H9 (cell line): ENCODE data around the gene THSD7B. TPM values are rescaled to one million over a fixed set of nuclear protein-coding genes. Genes with fewer than 3 reads are reported as not detected.

ENCODE experiments used
- DNase-seq: peaks from one replicate; pipeline ENCODE4 v3.0.0-alpha.2; 2017
- H2AFZ ChIP-seq: one replicate; pipeline ENCODE4 v1.6.1; 2013; ENCODE audit warnings: mild to moderate bottlenecking, low read length, control low read depth, moderate library complexity
- H2AK5ac ChIP-seq: 2 replicates; pipeline ENCODE4 v1.6.1; 2013; ENCODE audit warnings: low read length, control low read depth, mixed read lengths; ENCODE audit not compliant: insufficient read length
- H2BK120ac ChIP-seq: one replicate; pipeline ENCODE4 v1.6.1; 2013; ENCODE audit warnings: low read depth, mild to moderate bottlenecking, low read length, control low read depth, inconsistent platforms; ENCODE audit not compliant: poor library complexity, severe bottlenecking
- H2BK12ac ChIP-seq: 2 replicates; pipeline ENCODE4 v1.6.1; 2013; ENCODE audit warnings: low read length, control low read depth, mixed read lengths, low read depth; ENCODE audit not compliant: insufficient read length
- H2BK15ac ChIP-seq: 2 replicates; pipeline ENCODE4 v1.6.1; 2013; ENCODE audit warnings: low read depth, low read length, control low read depth
- H2BK20ac ChIP-seq: one replicate; pipeline ENCODE4 v1.6.1; 2013; ENCODE audit warnings: low read depth, mild to moderate bottlenecking, low read length, control low read depth, inconsistent platforms; ENCODE audit not compliant: poor library complexity, severe bottlenecking
- H2BK5ac ChIP-seq: 2 replicates; pipeline ENCODE4 v1.6.1; 2013; ENCODE audit warnings: low read length, control low read depth, mixed read lengths; ENCODE audit not compliant: insufficient read length
- H3K14ac ChIP-seq: 2 replicates; pipeline ENCODE4 v1.6.1; 2013; ENCODE audit warnings: low read length, control low read depth; ENCODE audit not compliant: insufficient read depth
- H3K18ac ChIP-seq: 2 replicates; pipeline ENCODE4 v1.6.1; 2013; ENCODE audit warnings: low read depth, mild to moderate bottlenecking, mixed read lengths, low read length, control low read depth; ENCODE audit not compliant: insufficient read length
- H3K23ac ChIP-seq: 2 replicates; pipeline ENCODE4 v1.6.1; 2013; ENCODE audit warnings: low read length, control low read depth, mixed read lengths, low read depth; ENCODE audit not compliant: insufficient read length
- H3K23me2 ChIP-seq: 2 replicates; pipeline ENCODE4 v1.6.1; 2013; ENCODE audit warnings: low read depth, mild to moderate bottlenecking, mixed read lengths, low read length, control low read depth; ENCODE audit not compliant: insufficient read length, poor library complexity, severe bottlenecking
- H3K27ac ChIP-seq: 2 replicates; pipeline ENCODE4 v1.5.1; 2013; ENCODE audit warnings: low read length, control low read depth, mixed read lengths, low read depth; ENCODE audit not compliant: insufficient read length
- H3K27me3 ChIP-seq: 2 replicates; pipeline ENCODE4 v1.6.1; 2013; ENCODE audit warnings: low read length, control low read depth, inconsistent platforms; ENCODE audit not compliant: insufficient read depth
- H3K4ac ChIP-seq: 2 replicates; pipeline ENCODE4 v1.6.1; 2013; ENCODE audit warnings: low read depth, mild to moderate bottlenecking, control low read depth, inconsistent platforms, low read length, moderate library complexity
- H3K4me1 ChIP-seq: 2 replicates; pipeline ENCODE4 v1.6.1; 2013; ENCODE audit warnings: low read length, control low read depth, inconsistent platforms; ENCODE audit not compliant: insufficient read depth
- H3K4me2 ChIP-seq: 2 replicates; pipeline ENCODE4 v1.6.1; 2013; ENCODE audit warnings: low read length, control low read depth, mixed read lengths; ENCODE audit not compliant: insufficient read length, insufficient read depth
- H3K56ac ChIP-seq: 2 replicates; pipeline ENCODE4 v1.6.1; 2013; ENCODE audit warnings: low read depth, mild to moderate bottlenecking, mixed read lengths, low read length, control low read depth; ENCODE audit not compliant: insufficient read length
- H3K79me1 ChIP-seq: 2 replicates; pipeline ENCODE4 v1.6.1; 2013; ENCODE audit warnings: low read depth, mild to moderate bottlenecking, moderate library complexity, low read length, control low read depth, inconsistent platforms; ENCODE audit not compliant: insufficient read depth, poor library complexity, severe bottlenecking
- H3K79me2 ChIP-seq: 2 replicates; pipeline ENCODE4 v1.6.1; 2013; ENCODE audit warnings: low read length, control low read depth, inconsistent platforms; ENCODE audit not compliant: insufficient read depth
- H3K9ac ChIP-seq: 2 replicates; pipeline ENCODE4 v1.6.1; 2013; ENCODE audit warnings: low read length, control low read depth, mixed read lengths; ENCODE audit not compliant: insufficient read length; ENCODE audit errors: extremely low read depth
- H3K9me3 ChIP-seq: one replicate; pipeline ENCODE4 v1.6.1; 2013; ENCODE audit warnings: low read depth, low read length, inconsistent platforms; ENCODE audit not compliant: control insufficient read depth
- H3T11ph ChIP-seq: one replicate; pipeline ENCODE4 v1.6.1; 2013; ENCODE audit warnings: mild to moderate bottlenecking, low read length, control low read depth, inconsistent platforms
- H4K20me1 ChIP-seq: one replicate; pipeline ENCODE4 v1.6.1; 2013; ENCODE audit not compliant: control insufficient read depth, insufficient read length, insufficient read depth
- H4K5ac ChIP-seq: 2 replicates; pipeline ENCODE4 v1.6.1; 2013; ENCODE audit warnings: low read depth, mild to moderate bottlenecking, mixed read lengths, low read length, control low read depth; ENCODE audit not compliant: insufficient read length
- H4K8ac ChIP-seq: replicated peaks from 2 replicates; pipeline ENCODE4 v1.6.1; 2013; ENCODE audit warnings: low read length, control low read depth, mixed read lengths, low read depth; ENCODE audit not compliant: insufficient read length
- H4K91ac ChIP-seq: 2 replicates; pipeline ENCODE4 v1.6.1; 2013; ENCODE audit warnings: low read depth, mild to moderate bottlenecking, moderate library complexity, mixed read lengths, low read length, control low read depth; ENCODE audit not compliant: insufficient read length
- H3K27ac Mint-ChIP-seq, 3 experiments: 2 replicates in 2 of 3; 3 replicates in 1 of 3; pipeline ENCODE4 v1.8.0; 2020 to 2021; ENCODE audit warnings: mixed read lengths in 3 of 3, mild to moderate bottlenecking in 1 of 3, moderate library complexity in 1 of 3
- H3K27me3 Mint-ChIP-seq: 2 replicates; pipeline ENCODE4 v1.8.0; 2021; ENCODE audit warnings: low read depth, mild to moderate bottlenecking, moderate library complexity, mixed read lengths
- H3K36me3 Mint-ChIP-seq, 3 experiments: 2 replicates in 2 of 3; 3 replicates in 1 of 3; pipeline ENCODE4 v1.8.0; 2020 to 2021; ENCODE audit warnings: low read depth in 3 of 3, mixed read lengths in 3 of 3; ENCODE audit not compliant: insufficient read depth in 1 of 3
- H3K4me1 Mint-ChIP-seq, 2 experiments: 2 replicates each; pipeline ENCODE4 v1.8.0; 2020; ENCODE audit warnings: mixed read lengths in 2 of 2
- H3K4me3 Mint-ChIP-seq, 2 experiments: 2 replicates in 1 of 2; 3 replicates in 1 of 2; pipeline ENCODE4 v1.8.0; 2020 to 2021; ENCODE audit warnings: mild to moderate bottlenecking in 2 of 2, mixed read lengths in 2 of 2, moderate library complexity in 1 of 2
- H3K9me3 Mint-ChIP-seq, 2 experiments: 2 replicates in 1 of 2; 3 replicates in 1 of 2; pipeline ENCODE4 v1.8.0; 2020; ENCODE audit warnings: mild to moderate bottlenecking in 2 of 2, mixed read lengths in 2 of 2, moderate library complexity in 1 of 2
- CTCF ChIP-seq: fragments of 200-600 bp; sonication (generic); conservative IDR thresholded peaks from 3 replicates; pipeline ENCODE4 v1.8.0; 2021; ENCODE audit warnings: antibody characterized with exemption, mild to moderate bottlenecking
- WGBS: extraction: QIAGEN DNeasy Blood & Tissue Kit; methylation state at CpG from one replicate; pipeline ENCODE4 v1.1.7; 2013; ENCODE audit warnings: missing lambda C conversion rate, low lambda C conversion rate, mixed read lengths; ENCODE audit not compliant: insufficient read length; ENCODE audit errors: extremely low coverage; 5-methylcytosine and 5-hydroxymethylcytosine counted together
- total RNA-seq: library from RNA; stranded (reverse); gene quantifications from 2 replicates; pipeline ENCODE4 v1.2.1, GENCODE V29; 2021

Gene THSD7B
- total RNA-seq, 1 experiment from 2014 or later: 0.85 TPM

GRCh38 chr2:137190411-137191195, 425.3 kb downstream of the THSD7B start:
- no peaks in the 10 kb centered on the region for H3K79me1 ChIP-seq
- Mint-ChIP-seq H3K4me1 (peaks cover 26 to 30% of the 10 kb centered on the region in 2 experiments), H3K27ac (no peak overlapping the region), H3K36me3 (peaks cover 0 to 4% (median 0%) of the 10 kb centered on the region in 3 experiments; a peak in 1 of 7 replicates), H3K4me3 (no peak overlapping the region), H3K27me3 (peaks cover 12% of the 10 kb centered on the region), H3K9me3 (peaks cover 0 to 4% of the 10 kb centered on the region in 2 experiments; a peak in 4 of 5 replicates)
- peak overlapping the region; percentile 75; the same call in 1 of the 2 replicates for H3K14ac ChIP-seq
- H2AFZ ChIP-seq: no peak overlapping the region
- H4K8ac ChIP-seq: no peak overlapping the region
- H2AK5ac ChIP-seq: no peak overlapping the region
- no peak overlapping the region for H2BK120ac ChIP-seq
- no peak for DNase-seq
- H3K27me3 ChIP-seq: no peaks in the 10 kb centered on the region
- peak overlapping the region; percentile 78 for H3K18ac ChIP-seq
- H2BK20ac ChIP-seq: no peak overlapping the region
- H4K5ac ChIP-seq: no peak overlapping the region
- no peak overlapping the region for H2BK15ac ChIP-seq
- H3K4ac ChIP-seq: no peak overlapping the region
- no peaks in the 10 kb centered on the region for H3K23me2 ChIP-seq
- no peaks in the 10 kb centered on the region for H3K79me2 ChIP-seq
- H4K91ac ChIP-seq: no peak overlapping the region
- no CpG with 5 or more reads among the region's 13 CpGs for WGBS
- no peak overlapping the region for H3K27ac ChIP-seq
- no peak overlapping the region for H3K4me2 ChIP-seq
- no peak overlapping the region for H3K23ac ChIP-seq
- H2BK12ac ChIP-seq: no peak overlapping the region
- no peak overlapping the region for H2BK5ac ChIP-seq
- H3T11ph ChIP-seq: no peak overlapping the region
- H4K20me1 ChIP-seq: no peaks in the 10 kb centered on the region
- H3K56ac ChIP-seq: no peak overlapping the region
- no peaks in the 10 kb centered on the region for H3K4me1 ChIP-seq
- no peak for TF ChIP-seq CTCF
- no peak overlapping the region for H3K9ac ChIP-seq
- H3K9me3 ChIP-seq: no peaks in the 10 kb centered on the region
